AG09319 (cell line): Measurements from ENCODE around the gene PARD3.
"Not testable (repeated sequence)": the region's sequence is repeated elsewhere in the genome, so short reads cannot be mapped to it uniquely, and the experiment has no call there.

Source experiments
- DNase-seq: peaks from one replicate; pipeline ENCODE4 v3.0.0-alpha.2; 2010; ENCODE audit warnings: low read depth; ENCODE audit errors: extremely low read depth
- CTCF ChIP-seq: IDR thresholded peaks from 2 replicates; pipeline ENCODE4 v1.5.1; 2011; ENCODE audit warnings: low read depth, mild to moderate bottlenecking, inconsistent platforms, low read length, moderate library complexity

Gene PARD3

DNA sequence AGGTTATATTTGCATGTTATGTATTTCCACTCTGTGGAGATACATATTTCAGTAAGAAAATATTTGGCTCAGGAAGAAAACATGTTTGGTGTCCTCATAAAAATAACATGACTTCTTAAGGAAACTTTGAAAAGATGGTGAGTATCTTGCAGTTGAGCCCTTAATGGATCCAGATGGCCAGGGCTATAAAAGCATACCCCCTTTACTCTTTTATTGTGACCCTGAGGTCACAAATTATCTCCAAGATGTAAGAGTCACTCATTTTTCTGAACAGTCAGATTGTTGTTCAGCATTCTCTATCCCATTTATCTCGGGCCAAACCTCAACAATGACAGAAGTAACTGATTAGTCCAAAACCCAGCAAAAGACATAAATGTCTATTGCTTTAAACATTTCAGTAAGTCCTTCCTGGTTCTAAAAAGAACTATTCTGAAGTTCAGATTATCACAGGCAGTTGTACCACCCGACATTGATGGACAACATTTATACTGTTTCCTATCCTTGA is 539.4 kb downstream of the PARD3 start:
- no peak for TF ChIP-seq CTCF
- DNase-seq: no peak

DNA sequence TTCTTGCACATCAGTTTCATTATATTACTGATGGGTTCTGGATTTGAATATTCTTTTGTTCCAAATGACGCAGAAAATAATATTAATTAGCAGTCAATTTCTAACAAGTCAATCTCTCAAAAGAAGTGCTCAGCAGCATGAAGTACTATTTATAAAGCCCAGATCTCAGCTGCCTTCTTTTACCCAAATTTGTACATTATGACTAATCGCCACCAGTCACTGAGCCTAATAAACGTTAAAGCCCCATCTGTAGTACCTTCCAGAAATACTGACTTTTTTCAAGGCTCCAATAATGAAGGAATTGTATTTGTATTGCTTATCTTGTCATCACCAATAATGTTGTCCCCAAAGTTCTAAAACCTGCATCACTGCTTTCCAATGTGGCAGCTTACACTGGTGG is 540.2 kb downstream of the PARD3 start:
- no peak for DNase-seq
- no peak for TF ChIP-seq CTCF

GRCh38 chr10:34273340-34273739 is 541.8 kb downstream of the PARD3 start:
- TF ChIP-seq CTCF: no peak
- no peak for DNase-seq

DNA sequence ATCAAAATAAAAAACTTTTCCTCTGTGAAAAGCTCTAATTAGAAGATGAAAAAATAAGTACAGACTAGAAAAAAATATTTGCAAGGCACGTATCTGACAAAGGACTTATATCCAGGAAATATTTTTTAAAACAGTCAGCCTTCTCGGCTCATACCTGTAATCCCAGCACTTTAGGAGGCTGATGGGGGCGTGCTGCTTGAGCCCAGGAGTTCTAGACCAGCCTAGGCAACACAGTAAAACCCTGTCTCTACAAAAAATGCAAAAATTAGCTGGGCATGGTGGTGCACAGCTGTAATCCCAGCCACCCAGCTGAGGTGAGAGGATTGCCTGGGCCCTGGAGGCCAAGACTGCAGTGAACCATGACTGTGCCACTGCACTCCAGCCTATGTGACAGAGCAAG is 542.8 kb downstream of the PARD3 start:
- no peak for TF ChIP-seq CTCF

GRCh38 chr10:34268410-34268809 is 546.7 kb downstream of the PARD3 start:
- not testable (repeated sequence) for DNase-seq

More for the DNA sequence above, 542.8 kb downstream of the PARD3 start:
- DNase-seq: no peak

GRCh38 chr10:34262985-34263384 is 552.1 kb downstream of the PARD3 start:
- TF ChIP-seq CTCF: no peak; the same call in 1 of the 2 replicates
- no peak for DNase-seq

GRCh38 chr10:34260904-34261303 is 554.2 kb downstream of the PARD3 start:
- no peak for DNase-seq
- TF ChIP-seq CTCF: no peak

DNA sequence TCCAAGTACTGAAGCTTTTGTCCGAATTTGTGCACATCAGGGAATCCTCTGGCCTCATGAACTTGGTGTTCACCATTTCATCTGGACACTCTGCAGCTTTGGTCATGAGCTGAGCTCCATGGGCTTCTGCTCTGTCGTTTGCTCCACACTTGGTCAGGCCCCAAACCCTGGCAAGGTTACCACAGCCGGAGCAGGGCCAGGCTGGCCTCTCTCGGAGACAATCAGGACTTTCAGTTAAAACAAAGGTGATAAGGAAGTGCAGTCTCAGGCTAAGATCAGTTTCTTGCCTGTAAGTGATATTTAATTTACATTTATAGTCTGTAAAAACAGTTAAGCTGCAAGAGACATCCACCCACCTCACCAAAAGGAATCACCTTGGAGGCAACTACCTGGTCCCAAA is 558.9 kb downstream of the PARD3 start:
- DNase-seq: no peak
- no peak for TF ChIP-seq CTCF
